NCI-H2227 treated with DMSO at 0.1 percent for 48 hours (cell line): Measurements from ENCODE around the gene P2RX7.
"Not testable (repeated sequence)": the region's sequence is repeated elsewhere in the genome, so short reads cannot be mapped to it uniquely, and the experiment has no call there.

Experiments
- DNase-seq: peaks from one replicate; lab custom pipeline; 2025; lab: John Stamatoyannopoulos, UW

Gene P2RX7

GRCh38 chr12:121135320-121135719 lies 2.6 kb downstream of the P2RX7 start:
- no peak for DNase-seq

- no peak for DNase-seq
These were observed 4.8 kb downstream of the P2RX7 start for GRCh38 chr12:121137512-121137911.

DNA sequence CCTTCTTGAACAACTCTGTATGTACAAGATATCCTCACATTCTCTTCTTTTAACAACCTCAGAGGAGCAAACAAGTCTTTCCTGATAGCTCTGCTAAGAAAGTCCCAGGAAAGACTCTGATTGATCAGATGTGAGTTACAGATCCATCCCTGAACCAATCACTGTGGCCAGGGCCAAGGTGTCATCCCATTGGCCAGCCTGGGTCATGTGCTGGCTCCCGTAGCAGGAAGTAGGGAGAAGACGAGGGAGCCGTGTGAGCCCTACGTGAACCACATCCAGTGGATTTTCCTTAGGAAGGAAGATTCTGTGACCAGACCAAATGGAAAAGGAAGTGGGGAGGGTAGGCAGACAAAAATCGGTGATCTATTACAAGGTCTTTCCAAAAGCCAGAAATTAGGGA lies 5.6 kb downstream of the P2RX7 start:
- DNase-seq, result no peak

GRCh38 chr12:121139286-121139685 lies 6.6 kb downstream of the P2RX7 start:
- DNase-seq, result no peak

GRCh38 chr12:121142171-121142950 lies 9.7 kb downstream of the P2RX7 start:
- no peak for DNase-seq

DNA sequence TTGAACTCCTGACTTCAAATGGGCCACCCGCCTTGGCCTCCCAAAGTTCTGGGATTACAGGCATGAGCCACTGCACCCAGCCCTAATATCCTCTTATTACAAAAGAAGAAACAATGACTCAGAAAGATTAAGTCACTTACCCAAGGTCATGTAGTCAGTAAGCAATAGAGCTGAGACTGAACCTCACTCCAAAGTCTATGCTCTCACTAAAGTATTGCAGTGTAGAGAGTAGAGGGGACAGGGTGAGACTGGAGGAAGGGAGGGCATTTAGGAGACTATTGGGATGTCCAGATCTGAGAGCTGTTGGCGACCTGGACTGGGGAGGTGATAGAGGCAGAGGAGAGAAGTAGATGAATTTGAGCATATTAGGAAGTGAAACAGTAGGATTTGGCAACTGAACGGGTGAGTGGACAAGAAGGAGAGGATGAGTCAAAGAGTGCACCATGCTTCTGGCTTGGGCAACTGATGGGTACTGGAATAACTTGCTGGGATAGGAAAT lies 11.8 kb downstream of the P2RX7 start:
- DNase-seq, result no peak

- DNase-seq, result no peak
These were observed 12.5 kb downstream of the P2RX7 start for GRCh38 chr12:121145221-121145620.

DNA sequence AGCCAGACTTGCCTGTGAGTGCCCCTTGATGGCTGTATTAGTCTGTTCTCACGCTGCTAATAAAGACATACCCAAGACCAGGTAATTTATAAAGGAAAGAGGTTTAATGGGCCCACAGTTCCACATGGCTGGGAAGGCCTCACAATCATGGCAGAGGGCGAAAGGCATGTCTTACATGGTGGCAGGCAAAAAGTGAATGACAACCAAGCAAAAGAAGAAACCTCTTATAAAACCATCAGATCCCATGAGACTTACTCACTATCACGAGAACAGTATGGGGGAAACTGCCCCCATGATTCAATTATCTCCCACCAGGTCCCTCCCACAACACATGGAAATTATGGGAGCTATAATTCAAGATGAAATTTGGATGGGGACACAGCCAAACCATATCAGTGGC lies 16.6 kb downstream of the P2RX7 start:
- DNase-seq, result not testable (repeated sequence)

DNA sequence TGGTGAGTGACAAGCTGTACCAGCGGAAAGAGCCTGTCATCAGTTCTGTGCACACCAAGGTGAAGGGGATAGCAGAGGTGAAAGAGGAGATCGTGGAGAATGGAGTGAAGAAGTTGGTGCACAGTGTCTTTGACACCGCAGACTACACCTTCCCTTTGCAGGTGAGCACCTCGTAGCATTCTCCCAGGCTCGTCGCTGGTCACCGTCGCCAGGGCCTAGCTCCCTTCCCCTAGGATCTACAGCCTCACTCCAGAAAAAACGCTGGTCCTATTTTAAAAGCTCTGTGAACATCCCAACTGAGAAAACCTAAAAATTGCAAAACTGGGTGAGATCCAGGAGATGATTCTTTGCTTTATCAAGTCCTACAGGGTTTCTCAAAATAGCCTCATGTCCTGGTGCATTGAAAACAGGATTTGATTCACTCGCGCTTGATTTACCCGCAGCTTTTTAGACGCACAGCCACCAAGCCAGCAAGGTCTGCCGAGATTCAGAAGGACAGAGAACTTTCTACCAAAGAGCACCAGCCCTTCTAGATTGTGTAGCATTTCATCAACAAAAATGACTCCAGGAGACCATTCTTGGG lies 22.2 kb downstream of the P2RX7 start:
- no peak for DNase-seq

- DNase-seq, result no peak
These were observed 23.7 kb downstream of the P2RX7 start for GRCh38 chr12:121156365-121156764.

GRCh38 chr12:121158085-121158484 lies 25.4 kb downstream of the P2RX7 start:
- no peak for DNase-seq

- DNase-seq, result not testable (repeated sequence)
These were observed 26.2 kb downstream of the P2RX7 start for GRCh38 chr12:121158728-121159351.

DNA sequence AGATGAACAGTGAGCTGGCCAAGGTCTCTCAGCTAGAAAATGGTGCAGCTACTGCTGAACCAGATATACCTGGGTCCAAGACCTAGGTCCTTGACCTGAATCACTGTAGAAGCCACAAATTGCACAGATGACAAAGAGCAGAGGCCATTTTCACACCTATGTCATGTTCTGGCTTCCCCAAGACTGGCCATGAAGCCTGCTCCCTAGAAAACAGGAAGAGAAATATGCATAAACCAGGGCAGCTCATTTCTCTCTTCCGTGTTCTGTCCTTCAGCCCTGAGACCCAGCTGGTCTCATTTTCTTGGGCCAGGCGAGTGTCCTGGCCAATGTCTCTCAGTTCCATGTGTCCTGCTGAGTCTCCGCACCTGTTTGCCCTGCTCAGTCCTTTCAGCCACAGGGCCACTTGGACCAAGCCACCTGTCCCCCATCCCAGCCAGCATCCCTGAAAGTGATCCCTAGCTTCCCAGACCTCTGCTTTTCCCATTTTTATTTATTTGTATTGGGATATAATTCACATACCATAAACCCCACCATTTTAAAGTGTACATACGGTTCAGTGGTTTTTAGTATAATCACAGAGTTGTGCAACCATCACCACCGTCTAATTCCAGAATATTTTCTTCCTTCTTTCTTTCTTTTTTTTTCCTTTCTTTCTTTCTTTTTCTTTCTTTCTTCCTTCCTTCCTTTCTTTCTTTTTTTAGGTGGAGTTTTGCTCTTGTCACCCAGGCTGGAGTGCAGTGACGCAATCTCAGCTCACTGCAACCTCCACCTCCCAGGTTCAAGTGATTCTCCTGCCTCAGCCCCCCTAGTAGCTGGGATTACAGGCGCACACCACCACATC lies 27.0 kb downstream of the P2RX7 start:
- DNase-seq, result no peak

DNA sequence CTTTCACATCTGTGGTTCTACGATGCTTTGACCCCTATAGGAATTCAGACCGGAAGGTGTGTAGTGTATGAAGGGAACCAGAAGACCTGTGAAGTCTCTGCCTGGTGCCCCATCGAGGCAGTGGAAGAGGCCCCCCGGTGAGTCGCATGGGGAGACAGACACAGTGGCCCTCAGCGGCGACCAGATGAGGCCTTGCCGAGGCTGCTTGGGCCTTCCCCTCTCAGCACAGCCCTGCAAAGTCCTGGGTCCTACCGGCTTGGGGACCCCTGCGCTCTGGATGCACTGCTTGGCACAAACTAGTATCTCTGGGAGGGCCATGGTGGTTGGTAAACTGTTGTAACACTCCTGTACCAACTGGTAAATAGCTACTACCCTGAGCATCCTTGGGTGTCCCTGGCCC lies 29.7 kb downstream of the P2RX7 start:
- no peak for DNase-seq

GRCh38 chr12:121162985-121163384 lies 30.3 kb downstream of the P2RX7 start:
- no peak for DNase-seq

DNA sequence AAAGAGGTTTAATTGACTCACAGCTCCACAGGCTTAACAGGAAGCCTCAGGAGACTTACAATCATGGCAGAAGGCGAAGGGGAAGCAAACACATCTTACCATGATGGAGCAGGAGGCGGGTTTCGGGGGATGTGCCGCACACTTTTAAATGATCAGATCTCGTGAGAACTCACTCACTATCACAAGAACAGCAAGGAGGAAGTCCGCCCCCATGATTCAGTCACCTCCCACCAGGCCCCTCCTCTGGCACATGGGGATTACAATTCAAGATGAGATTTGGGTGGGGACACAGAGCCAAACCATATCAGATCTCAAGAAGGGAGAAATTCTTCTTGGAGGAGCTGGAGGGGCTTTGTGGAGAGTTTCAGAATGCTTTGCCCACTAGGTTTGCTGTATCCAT lies 32.2 kb downstream of the P2RX7 start:
- DNase-seq, result not testable (repeated sequence)

GRCh38 chr12:121165316-121165715 lies 32.6 kb downstream of the P2RX7 start:
- no peak for DNase-seq

GRCh38 chr12:121166356-121166755 lies 33.7 kb downstream of the P2RX7 start:
- no peak for DNase-seq

GRCh38 chr12:121167232-121167820 lies 34.6 kb downstream of the P2RX7 start:
- DNase-seq, result no peak

DNA sequence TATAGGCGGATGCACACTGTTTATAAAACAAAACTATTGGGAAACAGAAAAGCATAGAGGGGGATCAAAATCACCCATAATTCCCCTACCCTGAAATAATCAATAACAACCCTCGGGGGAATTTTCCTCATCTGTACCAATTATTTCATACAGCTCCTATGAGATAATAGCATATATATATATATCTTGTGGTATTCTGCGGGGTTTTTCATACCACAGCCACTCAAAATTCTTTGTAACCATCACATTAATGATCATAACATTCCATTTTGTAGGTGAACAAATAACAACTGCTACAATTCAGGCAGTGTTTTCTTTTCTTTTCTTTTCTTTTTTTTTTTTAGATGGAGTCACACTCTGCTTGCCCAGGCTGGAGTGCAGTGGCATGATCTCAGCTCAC lies 35.3 kb downstream of the P2RX7 start:
- DNase-seq, result no peak

- DNase-seq, result no peak
These were observed 37.5 kb downstream of the P2RX7 start for GRCh38 chr12:121170151-121170550.
